CD4-positive, alpha-beta T cell (primary cell): Measurements from ENCODE around the gene HBG2. TPM values are rescaled to one million over a fixed set of nuclear protein-coding genes. Genes with fewer than 3 reads are reported as not detected.

Source experiments
- ATAC-seq: fragments of 200-7000 bp; cut with Tn5 transposase; one replicate; pipeline ENCODE4 v1.10.0; 2022; ENCODE audit warnings: mild to moderate bottlenecking; ENCODE audit not compliant: poor library complexity
- CTCF ChIA-PET: fragments of 350-600 bp; sonication (Branson Sonifier 250); formaldehyde crosslinking; loops from one replicate; lab custom pipeline; 2021; ENCODE audit warnings: antibody characterized with exemption, inconsistent platforms; lab: Charles Lee
- POLR2A ChIA-PET: fragments of 350-600 bp; sonication (Branson Sonifier 250); formaldehyde crosslinking; loops from one replicate; lab custom pipeline; 2021; ENCODE audit warnings: antibody characterized with exemption, inconsistent platforms; lab: Charles Lee
- DNase-seq, 14 experiments: peaks; one replicate each; pipeline ENCODE4 v3.0.0-alpha.2; 2013 to 2020; ENCODE audit warnings: mixed read lengths in 2 of 14
- H3K27ac ChIP-seq, 2 donors: one replicate each; pipeline versions ENCODE4 v1.5.1 to v1.7.0; 2013; ENCODE audit warnings: low read length in 2 of 2, low read depth in 1 of 2, mild to moderate bottlenecking in 1 of 2
- H3K27me3 ChIP-seq, 2 experiments: 1 replicate in 1 of 2; 2 replicates in 1 of 2; pipeline versions ENCODE4 v1.6.1 to v1.7.0; 2013; ENCODE audit warnings: low read length in 2 of 2, control low read depth in 1 of 2, mild to moderate bottlenecking in 1 of 2, moderate library complexity in 1 of 2; ENCODE audit not compliant: insufficient read depth in 2 of 2, control insufficient read depth in 1 of 2
- H3K36me3 ChIP-seq: one replicate; pipeline ENCODE4 v1.6.1; 2013; ENCODE audit warnings: low read length, control low read depth; ENCODE audit not compliant: insufficient read depth
- H3K4me1 ChIP-seq: one replicate; pipeline ENCODE4 v1.6.1; 2013; ENCODE audit warnings: low read length, control low read depth; ENCODE audit not compliant: insufficient read depth
- H3K4me3 ChIP-seq: one replicate; pipeline ENCODE4 v1.5.1; 2013; ENCODE audit warnings: mild to moderate bottlenecking, low read length, moderate library complexity
- H3K9me3 ChIP-seq, 2 experiments: 1 replicate in 1 of 2; 2 replicates in 1 of 2; pipeline versions ENCODE4 v1.6.1 to v1.7.0; 2013; ENCODE audit warnings: low read length in 2 of 2, mild to moderate bottlenecking in 2 of 2, control low read depth in 1 of 2, moderate library complexity in 1 of 2; ENCODE audit not compliant: control insufficient read depth in 1 of 2, insufficient read depth in 1 of 2
- H3K27ac Mint-ChIP-seq: one replicate; pipeline ENCODE4 v1.8.0; 2020; ENCODE audit warnings: mixed read lengths
- H3K27me3 Mint-ChIP-seq: one replicate; pipeline ENCODE4 v1.8.0; 2021; ENCODE audit warnings: mixed read lengths
- H3K36me3 Mint-ChIP-seq: one replicate; pipeline ENCODE4 v1.8.0; 2021; ENCODE audit warnings: low read depth, mixed read lengths
- H3K4me1 Mint-ChIP-seq: one replicate; pipeline ENCODE4 v1.8.0; 2021; ENCODE audit warnings: low read depth, mixed read lengths
- H3K4me3 Mint-ChIP-seq: one replicate; pipeline ENCODE4 v1.8.0; 2020; ENCODE audit warnings: mild to moderate bottlenecking, mixed read lengths
- H3K9me3 Mint-ChIP-seq: one replicate; pipeline ENCODE4 v1.8.0; 2020; ENCODE audit warnings: mixed read lengths
- intact Hi-C, 2 experiments: fragments of 100-400 bp; cut with DNase I in 1 of 2; cut with micrococcal nuclease in 1 of 2; formaldehyde crosslinking; loops; one replicate each; pipeline versions ENCODE4 v1.15.1 to v1.9.0; 2023 to 2025; cut with DNase I, micrococcal nuclease
- total RNA-seq, 174 experiments: library from RNA in 2 of 174; stranded (reverse) in 2 of 174; gene quantifications; one replicate each; pipeline ENCODE4 v1.2.3 and lab custom pipeline; 2021 to 2026
- TF ChIP-seq, protein P1 (sequence below): fragments of 200-600 bp; IDR thresholded peaks from one replicate; pipeline ENCODE4 v1.8.0; 2022; ENCODE audit warnings: antibody characterized with exemption, mild to moderate bottlenecking

Gene HBG2
- total RNA-seq, 2 experiments from 2014 or later = not detected

DNA sequence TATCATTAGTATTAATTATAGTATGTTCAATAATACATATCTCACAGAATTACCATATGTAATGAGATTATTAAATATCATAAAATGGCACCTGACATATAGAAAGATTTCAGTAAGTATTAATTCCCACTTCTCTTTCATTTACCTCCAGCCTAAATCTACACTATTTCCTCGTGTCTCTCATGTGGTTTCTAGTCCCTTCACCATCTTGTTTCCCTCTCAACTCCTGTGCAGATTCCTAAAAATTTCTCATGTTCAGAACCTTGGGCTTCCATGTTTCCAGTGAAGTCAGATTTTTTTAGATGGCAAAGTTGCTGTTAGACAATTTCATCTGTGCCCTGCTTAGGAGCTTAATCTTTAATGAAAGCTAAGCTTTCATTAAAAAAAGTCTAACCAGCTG is 29.3 kb upstream of the HBG2 start:
- Histone ChIP-seq H3K9me3 (no peaks in the 10 kb centered on the region), H3K36me3 (no peaks in the 10 kb centered on the region), H3K27me3 (no peaks in the 10 kb centered on the region), H3K27ac (no peak overlapping the region), H3K4me1 (no peaks in the 10 kb centered on the region), H3K4me3 (no peak overlapping the region)
- TF ChIP-seq, protein P1, sequence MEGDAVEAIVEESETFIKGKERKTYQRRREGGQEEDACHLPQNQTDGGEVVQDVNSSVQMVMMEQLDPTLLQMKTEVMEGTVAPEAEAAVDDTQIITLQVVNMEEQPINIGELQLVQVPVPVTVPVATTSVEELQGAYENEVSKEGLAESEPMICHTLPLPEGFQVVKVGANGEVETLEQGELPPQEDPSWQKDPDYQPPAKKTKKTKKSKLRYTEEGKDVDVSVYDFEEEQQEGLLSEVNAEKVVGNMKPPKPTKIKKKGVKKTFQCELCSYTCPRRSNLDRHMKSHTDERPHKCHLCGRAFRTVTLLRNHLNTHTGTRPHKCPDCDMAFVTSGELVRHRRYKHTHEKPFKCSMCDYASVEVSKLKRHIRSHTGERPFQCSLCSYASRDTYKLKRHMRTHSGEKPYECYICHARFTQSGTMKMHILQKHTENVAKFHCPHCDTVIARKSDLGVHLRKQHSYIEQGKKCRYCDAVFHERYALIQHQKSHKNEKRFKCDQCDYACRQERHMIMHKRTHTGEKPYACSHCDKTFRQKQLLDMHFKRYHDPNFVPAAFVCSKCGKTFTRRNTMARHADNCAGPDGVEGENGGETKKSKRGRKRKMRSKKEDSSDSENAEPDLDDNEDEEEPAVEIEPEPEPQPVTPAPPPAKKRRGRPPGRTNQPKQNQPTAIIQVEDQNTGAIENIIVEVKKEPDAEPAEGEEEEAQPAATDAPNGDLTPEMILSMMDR = no peak
- Mint-ChIP-seq H3K27me3 (no peaks in the 10 kb centered on the region), H3K9me3 (no peaks in the 10 kb centered on the region), H3K27ac (no peak overlapping the region), H3K36me3 (no peaks in the 10 kb centered on the region), H3K4me1 (no peaks in the 10 kb centered on the region), H3K4me3 (no peak overlapping the region)
- intact Hi-C loops = no loop called here
- ChIA-PET CTCF (no interaction called here), POLR2A (no interaction called here)
- DNase-seq (no peak), ATAC-seq (no peak)

GRCh38 chr11:5283086-5283485 is 28.5 kb upstream of the HBG2 start:
- intact Hi-C loops = no loop called here
- H3K4me3 Mint-ChIP-seq = no peak overlapping the region
- ATAC-seq = no peak
- H3K27ac Mint-ChIP-seq = no peak overlapping the region
- H3K4me3 ChIP-seq = no peak overlapping the region
- no peak overlapping the region for H3K27ac ChIP-seq
- H3K4me1 Mint-ChIP-seq = no peaks in the 10 kb centered on the region
- no peaks in the 10 kb centered on the region for H3K36me3 Mint-ChIP-seq
- no peaks in the 10 kb centered on the region for H3K4me1 ChIP-seq
- no peak for DNase-seq
- no peaks in the 10 kb centered on the region for H3K9me3 Mint-ChIP-seq
- no peaks in the 10 kb centered on the region for H3K9me3 ChIP-seq
- ChIA-PET CTCF (no interaction called here), POLR2A (no interaction called here)
- H3K27me3 Mint-ChIP-seq = no peaks in the 10 kb centered on the region
- H3K27me3 ChIP-seq = no peaks in the 10 kb centered on the region
- TF ChIP-seq, protein P1 = no peak
- H3K36me3 ChIP-seq = no peaks in the 10 kb centered on the region

DNA sequence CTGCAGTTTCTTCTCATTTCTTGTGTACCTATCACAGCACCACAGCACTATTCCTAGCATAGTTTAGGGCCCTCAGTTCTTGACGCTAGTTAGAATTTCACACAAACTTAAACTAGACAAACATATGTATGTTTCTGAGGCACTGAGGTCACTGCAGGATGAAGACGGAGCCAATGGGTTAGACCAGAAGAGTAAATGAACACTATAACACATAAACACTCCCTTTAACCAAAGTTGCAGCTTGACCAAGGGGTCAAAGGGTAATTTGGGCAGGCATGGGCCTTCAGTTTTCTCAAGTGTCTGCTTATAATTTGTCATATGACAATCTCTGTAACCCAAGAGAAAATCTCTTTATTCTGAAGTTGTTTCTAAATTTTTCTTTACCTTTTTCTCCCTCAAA is 28.0 kb upstream of the HBG2 start:
- Histone ChIP-seq H3K36me3 (no peaks in the 10 kb centered on the region), H3K9me3 (no peaks in the 10 kb centered on the region), H3K27me3 (no peaks in the 10 kb centered on the region), H3K27ac (no peak overlapping the region), H3K4me3 (no peak overlapping the region), H3K4me1 (no peaks in the 10 kb centered on the region)
- TF ChIP-seq, protein P1 = no peak
- Mint-ChIP-seq H3K4me1 (no peaks in the 10 kb centered on the region), H3K4me3 (no peak overlapping the region), H3K27ac (no peak overlapping the region), H3K36me3 (no peaks in the 10 kb centered on the region), H3K27me3 (no peaks in the 10 kb centered on the region), H3K9me3 (no peaks in the 10 kb centered on the region)
- no peak for ATAC-seq
- DNase-seq = no peak
- ChIA-PET POLR2A (no interaction called here), CTCF (no interaction called here)
- intact Hi-C loops = no loop called here
